ENCODE measurements around the gene ARHGEF12.

ARHGEF12 gene

DNA sequence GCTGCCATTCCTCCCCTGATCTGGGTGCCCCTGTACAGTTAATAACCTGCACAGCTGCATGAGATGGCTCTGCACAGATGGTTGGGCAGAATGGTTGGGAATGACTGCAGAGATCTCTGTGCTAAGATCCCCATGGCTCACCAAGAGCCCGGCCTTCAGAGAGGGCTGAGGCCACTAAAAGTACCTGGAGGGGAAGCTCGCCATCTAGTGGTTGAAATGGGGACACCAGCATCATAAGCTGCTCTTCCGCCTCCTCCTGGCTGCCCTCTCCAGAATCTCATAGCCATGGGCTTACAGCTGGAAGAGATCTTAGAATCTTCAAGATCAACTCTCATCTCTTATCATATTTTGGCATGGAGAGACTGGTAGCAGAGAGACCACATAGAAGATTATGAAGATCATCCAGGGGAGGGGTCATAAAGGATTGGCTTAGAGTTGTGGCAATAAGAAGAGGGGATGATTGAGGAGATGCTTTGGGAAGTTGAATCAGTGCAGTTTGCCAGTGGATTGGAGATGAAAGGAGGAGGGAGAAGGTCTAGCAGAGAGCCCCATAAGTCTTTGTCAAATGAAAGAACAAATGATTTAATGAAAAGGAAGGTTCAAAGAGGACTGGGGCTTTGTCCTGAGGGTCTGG lies 33.1 kb upstream of the ARHGEF12 start:
- H3K36me3 ChIP-seq, result no peaks in the 10 kb centered on the region
- peaks cover 0 to 4% of the 10 kb centered on the region in 2 donors for H3K27me3 ChIP-seq
- H3K9me3 ChIP-seq, result no peaks in the 10 kb centered on the region
- intact Hi-C loops (cut with DNase I; ENCODE audit: low total_unique reads), result loop anchor here (2.0 to 5.0 kb wide), 2 partner anchors 66 to 131 kb away; no protein-coding TSS in a partner anchor
- peaks cover 0 to 36% (median 17%) of the 10 kb centered on the region in 4 donors for H3K4me1 ChIP-seq
- H3K27ac ChIP-seq, result no peak overlapping the region
- DNase-seq, result peak; percentile 64 to 71
- peak; percentile 74 to 82 for TF ChIP-seq CTCF (IDR thresholded peaks at IDR 0.05)
- no peak overlapping the region for H3K4me3 ChIP-seq

GRCh38 chr11:120304526-120304925 lies 31.7 kb upstream of the ARHGEF12 start:
- DNase-seq, result no peak
- Histone ChIP-seq H3K4me3 (no peak overlapping the region), H3K27ac (no peak overlapping the region), H3K9me3 (no peaks in the 10 kb centered on the region), H3K4me1 (peaks cover 0 to 34% (median 16%) of the 10 kb centered on the region in 4 donors), H3K36me3 (no peaks in the 10 kb centered on the region), H3K27me3 (peaks cover 0 to 3% of the 10 kb centered on the region in 2 donors)
- intact Hi-C loops (cut with DNase I; ENCODE audit: low total_unique reads), result loop anchor here (5.0 kb wide), 1 partner anchor 132 kb away; no protein-coding TSS in a partner anchor
- no peak for TF ChIP-seq CTCF (IDR thresholded peaks at IDR 0.05)

DNA sequence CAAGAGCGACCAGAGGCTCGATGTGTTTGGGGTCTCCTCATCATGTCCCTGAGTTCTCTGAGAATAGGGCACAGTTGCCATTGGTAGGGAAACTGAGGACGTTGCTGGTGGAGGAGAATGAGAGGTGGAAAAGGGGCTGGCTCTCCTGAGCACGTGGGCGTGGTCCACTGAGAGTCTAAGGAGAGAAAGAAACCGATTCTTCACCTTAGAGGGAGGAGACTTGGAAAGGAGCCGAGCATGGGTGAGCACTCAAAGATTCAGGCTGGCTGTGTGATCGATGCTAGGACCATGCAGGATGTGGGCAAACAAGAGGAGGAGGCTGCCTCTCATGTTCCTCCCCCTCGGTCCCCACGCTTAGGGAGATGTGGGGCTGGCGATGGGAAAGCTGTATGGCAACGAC lies 30.9 kb upstream of the ARHGEF12 start:
- DNase-seq, result no peak
- Histone ChIP-seq H3K9me3 (no peaks in the 10 kb centered on the region), H3K4me1 (peaks cover 0 to 28% (median 9%) of the 10 kb centered on the region in 4 donors), H3K36me3 (no peaks in the 10 kb centered on the region), H3K27me3 (no peaks in the 10 kb centered on the region), H3K4me3 (no peak overlapping the region), H3K27ac (no peak overlapping the region)
- TF ChIP-seq CTCF (IDR thresholded peaks at IDR 0.05), result no peak
- intact Hi-C loops (cut with DNase I; ENCODE audit: low total_unique reads), result no loop called here

- Histone ChIP-seq H3K27me3 (no peaks in the 10 kb centered on the region), H3K4me3 (no peak overlapping the region), H3K9me3 (no peaks in the 10 kb centered on the region), H3K4me1 (peaks cover 0 to 23% (median 6%) of the 10 kb centered on the region in 4 donors), H3K27ac (no peak overlapping the region), H3K36me3 (no peaks in the 10 kb centered on the region)
- intact Hi-C loops (cut with DNase I; ENCODE audit: low total_unique reads), result no loop called here
- no peak for DNase-seq
- TF ChIP-seq CTCF (IDR thresholded peaks at IDR 0.05), result peak in 1 of 2 experiments; percentile 8
These were observed 29.5 kb upstream of the ARHGEF12 start for GRCh38 chr11:120306519-120307242.

GRCh38 chr11:120307476-120307875 lies 28.7 kb upstream of the ARHGEF12 start:
- TF ChIP-seq CTCF (IDR thresholded peaks at IDR 0.05), result no peak
- intact Hi-C loops (cut with DNase I; ENCODE audit: low total_unique reads), result no loop called here

More at GRCh38 chr11:120307476-120307875, 28.7 kb upstream of the ARHGEF12 start:
- no peak overlapping the region for H3K4me3 ChIP-seq
- no peak overlapping the region for H3K27ac ChIP-seq
- H3K36me3 ChIP-seq, result no peaks in the 10 kb centered on the region
- H3K9me3 ChIP-seq, result no peaks in the 10 kb centered on the region
- no peak for DNase-seq
- peaks cover 0 to 17% (median 6%) of the 10 kb centered on the region in 4 donors for H3K4me1 ChIP-seq
- no peaks in the 10 kb centered on the region for H3K27me3 ChIP-seq
